Cardiac fibroblast (primary cell): ENCODE measurements around the gene MYO5C.

ENCODE experiments used
- DNase-seq, 2 donors: peaks; one replicate each; pipeline versions ENCODE4 v3.0.0 to v3.0.0-alpha.2; 2010; ENCODE audit warnings: low read depth in 2 of 2
- H3K4me3 ChIP-seq, 2 donors: replicated peaks in 1 of 2; 1 replicate in 1 of 2; 2 replicates in 1 of 2; pipeline ENCODE4 v1.5.1; 2011; ENCODE audit warnings: low read depth in 2 of 2, low read length in 2 of 2, mild to moderate bottlenecking in 2 of 2, moderate library complexity in 1 of 2
- TF ChIP-seq, protein P1 (sequence below): IDR thresholded peaks from one replicate; pipeline ENCODE4 v1.5.1; 2011; ENCODE audit warnings: low read depth, mild to moderate bottlenecking, low read length, inconsistent platforms

Gene MYO5C

DNA sequence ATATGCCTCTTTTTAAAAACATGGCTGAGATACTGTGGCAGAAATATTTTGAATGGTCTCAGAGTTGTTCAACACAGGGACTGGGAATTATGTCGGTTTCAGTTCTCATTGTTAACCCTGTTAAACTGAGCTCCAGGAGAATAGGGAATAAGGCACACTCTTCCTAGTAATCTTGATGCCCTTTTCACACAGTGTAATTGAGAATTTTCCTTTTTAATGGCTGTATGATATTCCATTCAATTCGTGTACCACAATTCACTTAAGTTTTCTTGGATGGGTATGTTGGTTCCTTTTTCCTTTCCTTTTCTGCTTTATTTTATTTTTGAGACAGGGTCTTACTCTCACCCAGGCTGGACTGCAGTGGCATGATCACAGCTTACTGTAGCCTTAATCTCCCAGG is 149.3 kb downstream of the MYO5C start:
- TF ChIP-seq, protein P1, sequence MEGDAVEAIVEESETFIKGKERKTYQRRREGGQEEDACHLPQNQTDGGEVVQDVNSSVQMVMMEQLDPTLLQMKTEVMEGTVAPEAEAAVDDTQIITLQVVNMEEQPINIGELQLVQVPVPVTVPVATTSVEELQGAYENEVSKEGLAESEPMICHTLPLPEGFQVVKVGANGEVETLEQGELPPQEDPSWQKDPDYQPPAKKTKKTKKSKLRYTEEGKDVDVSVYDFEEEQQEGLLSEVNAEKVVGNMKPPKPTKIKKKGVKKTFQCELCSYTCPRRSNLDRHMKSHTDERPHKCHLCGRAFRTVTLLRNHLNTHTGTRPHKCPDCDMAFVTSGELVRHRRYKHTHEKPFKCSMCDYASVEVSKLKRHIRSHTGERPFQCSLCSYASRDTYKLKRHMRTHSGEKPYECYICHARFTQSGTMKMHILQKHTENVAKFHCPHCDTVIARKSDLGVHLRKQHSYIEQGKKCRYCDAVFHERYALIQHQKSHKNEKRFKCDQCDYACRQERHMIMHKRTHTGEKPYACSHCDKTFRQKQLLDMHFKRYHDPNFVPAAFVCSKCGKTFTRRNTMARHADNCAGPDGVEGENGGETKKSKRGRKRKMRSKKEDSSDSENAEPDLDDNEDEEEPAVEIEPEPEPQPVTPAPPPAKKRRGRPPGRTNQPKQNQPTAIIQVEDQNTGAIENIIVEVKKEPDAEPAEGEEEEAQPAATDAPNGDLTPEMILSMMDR = no peak
- DNase-seq = no peak
- H3K4me3 ChIP-seq = no peak overlapping the region

DNA sequence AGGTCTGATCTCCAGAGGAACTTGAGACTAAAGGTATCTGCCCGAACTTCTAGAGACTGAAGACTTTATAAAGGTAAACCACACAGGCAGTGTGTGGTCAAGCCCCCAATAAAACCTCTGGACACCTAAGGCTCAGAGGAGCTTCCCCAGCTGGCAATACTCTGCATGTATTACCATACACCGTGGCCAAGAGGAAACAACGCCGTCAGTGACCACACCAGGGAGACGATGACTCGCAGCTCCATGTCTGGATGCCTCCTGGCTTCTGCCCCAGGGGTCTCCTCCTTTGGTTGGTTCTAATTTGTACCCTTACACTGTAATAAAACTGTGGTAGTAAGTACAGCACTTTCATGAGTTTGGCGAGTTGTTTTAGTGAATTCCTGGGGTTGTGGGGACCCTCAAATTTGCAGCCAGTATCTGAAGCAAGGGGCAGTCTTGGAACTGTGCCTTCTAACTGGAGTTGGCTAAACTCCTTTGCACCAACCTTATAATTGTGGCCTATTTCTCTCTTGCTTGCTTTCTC is 150.9 kb downstream of the MYO5C start:
- TF ChIP-seq, protein P1 = no peak
- DNase-seq = peak; percentile 50 to 81
- no peak overlapping the region for H3K4me3 ChIP-seq

DNA sequence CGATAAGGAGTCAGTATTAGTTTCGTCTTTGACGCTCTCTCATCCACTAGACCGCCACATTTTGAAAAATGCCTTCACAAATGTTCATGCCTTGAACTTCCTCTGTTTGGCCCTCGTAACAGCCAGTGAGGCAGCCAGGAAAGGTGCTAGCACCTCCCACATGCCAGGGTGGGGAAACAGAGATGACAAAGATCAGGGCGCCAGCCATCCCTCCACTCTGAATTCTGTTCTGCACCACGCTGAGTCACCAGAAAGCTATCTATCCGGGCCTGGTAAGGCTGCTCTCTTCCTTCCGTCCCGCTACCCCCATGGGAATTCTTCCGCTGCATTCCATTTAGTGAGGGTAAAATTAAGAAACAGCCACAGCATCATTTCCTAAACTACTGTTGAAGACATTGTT is 151.7 kb downstream of the MYO5C start:
- TF ChIP-seq, protein P1 = no peak
- DNase-seq = peak; percentile 92 to 99
- no peak overlapping the region for H3K4me3 ChIP-seq
